HCT116 (cell line): ENCODE measurements around the gene KRTAP2-2. TPM values are rescaled to one million over a fixed set of nuclear protein-coding genes. Genes with fewer than 3 reads are reported as not detected.

Source experiments
- ATAC-seq: fragments of 200-7000 bp; cut with Tn5 transposase; 2 replicates; pipeline ENCODE4 v1.9.1; 2020; ENCODE audit warnings: mild to moderate bottlenecking, moderate library complexity
- BruUV-seq: library from RNA; stranded (reverse); fragments of 400-500 nt; replicated peaks from 2 replicates; lab custom pipeline; 2021; lab: Mats Ljungman, UMichigan
- CTCF ChIA-PET: fragments of 300-600 bp; sonication (Branson Sonifier 250); formaldehyde crosslinking; loops from one replicate; lab custom pipeline; 2021; ENCODE audit warnings: antibody characterized with exemption; lab: Charles Lee
- POLR2A ChIA-PET: fragments of 300-600, 350-600 bp; sonication (Branson Sonifier 250); formaldehyde crosslinking; loops from one replicate; lab custom pipeline; 2021; ENCODE audit warnings: antibody characterized with exemption; lab: Charles Lee
- RAD21 ChIA-PET, 2 experiments: fragments of 300-600 bp; sonication (Branson Sonifier 250); formaldehyde crosslinking; loops; one replicate each; lab custom pipeline; 2023; ENCODE audit warnings: low total read pairs in 2 of 2; ENCODE audit not compliant: uncharacterized antibody in 2 of 2, unreplicated experiment in 2 of 2, low non-redundant PET in 1 of 2; lab: Charles Lee
- DNase-seq: peaks from one replicate; pipeline ENCODE4 v3.0.0-alpha.2; 2010; ENCODE audit warnings: low read depth, low spot score
- H2AFZ ChIP-seq: fragments of 200-600 bp; shearing (Covaris generic), sonication (generic); 2 replicates; pipeline ENCODE4 v1.6.1; 2017; ENCODE audit warnings: low read depth, mixed run types, mixed read lengths, antibody characterized with exemption, low read length; ENCODE audit not compliant: poor library complexity, severe bottlenecking
- H3K27ac ChIP-seq: 2 replicates; pipeline ENCODE4 v1.5.1; 2012; ENCODE audit warnings: low read depth, low read length
- H3K27me3 ChIP-seq: fragments of 200-600 bp; sonication (generic); 2 replicates; pipeline ENCODE4 v1.6.1; 2016; ENCODE audit warnings: mixed run types, low read length, mixed read lengths; ENCODE audit not compliant: insufficient read depth
- H3K36me3 ChIP-seq, 2 experiments: fragments of 200-500 bp in 1 of 2; fragments of 200-600 bp in 1 of 2; sonication (Bioruptor generic) in 1 of 2; sonication (generic) in 1 of 2; 2 replicates each; pipeline versions ENCODE4 v1.5.1 to v1.6.1; 2014 to 2016; ENCODE audit warnings: low read length in 2 of 2, inconsistent platforms in 1 of 2, mixed read lengths in 1 of 2, mixed run types in 1 of 2; ENCODE audit not compliant: insufficient read depth in 2 of 2, control insufficient read depth in 1 of 2
- H3K4me1 ChIP-seq, 2 experiments: fragments of 200-600 bp in 1 of 2; sonication (generic) in 1 of 2; 2 replicates each; pipeline versions ENCODE4 v1.5.1 to v1.6.1; 2012 to 2017; ENCODE audit warnings: low read length in 2 of 2, inconsistent platforms in 1 of 2, mild to moderate bottlenecking in 1 of 2, mixed read lengths in 1 of 2, mixed run types in 1 of 2, moderate library complexity in 1 of 2; ENCODE audit not compliant: insufficient read depth in 2 of 2, control insufficient read depth in 1 of 2
- H3K4me2 ChIP-seq: fragments of 200-600 bp; sonication (generic); 2 replicates; pipeline ENCODE4 v1.6.1; 2017; ENCODE audit warnings: mixed run types, low read length, mixed read lengths
- H3K4me3 ChIP-seq, 2 experiments: fragments of 200-600 bp in 1 of 2; sonication (generic) in 1 of 2; replicated peaks in 1 of 2; 2 replicates each; pipeline ENCODE4 v1.5.1; 2011 to 2016; ENCODE audit warnings: low read length in 2 of 2, control low read depth in 1 of 2, low read depth in 1 of 2, mild to moderate bottlenecking in 1 of 2, mixed read lengths in 1 of 2, mixed run types in 1 of 2
- H3K79me2 ChIP-seq: fragments of 200-600 bp; sonication (generic); 2 replicates; pipeline ENCODE4 v1.6.1; 2017; ENCODE audit warnings: mild to moderate bottlenecking, mixed run types, low read length, moderate library complexity, mixed read lengths; ENCODE audit not compliant: insufficient read depth
- H3K9ac ChIP-seq: fragments of 200-600 bp; sonication (generic); 2 replicates; pipeline ENCODE4 v1.6.1; 2016; ENCODE audit warnings: low read length, mixed read lengths
- H3K9me2 ChIP-seq: fragments of 200-600 bp; sonication (generic), shearing (Covaris generic); 2 replicates; pipeline ENCODE4 v1.6.1; 2017; ENCODE audit warnings: mixed run types, mild to moderate bottlenecking, moderate library complexity; ENCODE audit not compliant: insufficient read depth
- H3K9me3 ChIP-seq, 2 experiments: fragments of 200-500 bp in 1 of 2; fragments of 200-600 bp in 1 of 2; sonication (Bioruptor generic) in 1 of 2; sonication (generic) in 1 of 2; 2 replicates each; pipeline ENCODE4 v1.6.1; 2014 to 2017; ENCODE audit warnings: low read length in 2 of 2, mixed read lengths in 2 of 2, inconsistent platforms in 1 of 2, low read depth in 1 of 2, mild to moderate bottlenecking in 1 of 2, mixed run types in 1 of 2, moderate library complexity in 1 of 2; ENCODE audit not compliant: control insufficient read depth in 1 of 2, insufficient read depth in 1 of 2
- H4K20me1 ChIP-seq: fragments of 200-600 bp; sonication (generic), shearing (Covaris generic); 2 replicates; pipeline ENCODE4 v1.6.1; 2017; ENCODE audit warnings: mixed run types, mild to moderate bottlenecking, moderate library complexity; ENCODE audit not compliant: insufficient read depth
- CEBPB ChIP-seq: IDR thresholded peaks from 2 replicates; pipeline ENCODE4 v1.6.1; 2012; ENCODE audit warnings: low read depth
- FOSL1 ChIP-seq: IDR thresholded peaks from 2 replicates; pipeline ENCODE4 v1.6.1; 2012; ENCODE audit warnings: low read depth
- JUND ChIP-seq: IDR thresholded peaks from 2 replicates; pipeline ENCODE4 v1.6.1; 2012
- REST ChIP-seq: IDR thresholded peaks from 2 replicates; pipeline ENCODE4 v1.6.1; 2012; ENCODE audit warnings: low read depth
- SP1 ChIP-seq: IDR thresholded peaks from 2 replicates; pipeline ENCODE4 v1.6.1; 2012; ENCODE audit warnings: low read depth
- SRF ChIP-seq: IDR thresholded peaks from 2 replicates; pipeline ENCODE4 v1.6.1; 2012; ENCODE audit warnings: low read depth
- YY1 ChIP-seq: IDR thresholded peaks from 2 replicates; pipeline ENCODE4 v1.6.1; 2011; ENCODE audit warnings: low read length, low read depth, moderate library complexity, mild to moderate bottlenecking; ENCODE audit not compliant: insufficient replicate concordance; ENCODE audit errors: extremely low read depth
- ZBTB33 ChIP-seq: IDR thresholded peaks from 2 replicates; pipeline ENCODE4 v1.6.1; 2011; ENCODE audit warnings: mild to moderate bottlenecking, low read length, moderate library complexity; ENCODE audit not compliant: insufficient replicate concordance; ENCODE audit errors: extremely low read depth
- intact Hi-C: fragments of 100-400 bp; cut with micrococcal nuclease; formaldehyde crosslinking; loops from 2 replicates; pipeline ENCODE4 v1.10.0; 2022
- total RNA-seq: library from RNA; stranded (reverse); gene quantifications from one replicate; pipeline ENCODE4 v1.2.1, GENCODE V29; 2021; ENCODE audit not compliant: unreplicated experiment

The KRTAP2-2 gene
- total RNA-seq, 1 experiment from 2014 or later = 1.2 TPM

GRCh38 chr17:41073676-41074075 lies 18.6 kb upstream of the KRTAP2-2 start:
- no peak overlapping the region for H3K27ac ChIP-seq
- ChIA-PET POLR2A (no interaction called here), RAD21 (no interaction called here), CTCF (no interaction called here)
- no peak for TF ChIP-seq CEBPB
- no peak for TF ChIP-seq JUND
- no peak for TF ChIP-seq REST
- no peak for TF ChIP-seq SRF
- TF ChIP-seq ZBTB33 = no peak
- no peak for TF ChIP-seq SP1
- TF ChIP-seq YY1 = no peak
- no peak for TF ChIP-seq FOSL1
- H3K79me2 ChIP-seq = peaks cover 57% of the 10 kb centered on the region
- no peaks in the 10 kb centered on the region for H3K9me2 ChIP-seq
- intact Hi-C loops = no loop called here
- H4K20me1 ChIP-seq = no peaks in the 10 kb centered on the region
- H3K9me3 ChIP-seq = no peaks in the 10 kb centered on the region
- H3K36me3 ChIP-seq = peaks cover 0 to 84% of the 10 kb centered on the region in 2 experiments; a peak in 2 of 4 replicates
- H3K27me3 ChIP-seq = no peaks in the 10 kb centered on the region
- DNase-seq = no peak
- H3K4me2 ChIP-seq = no peak overlapping the region
- BruUV-seq = no TSS peak
- no peak overlapping the region for H2AFZ ChIP-seq
- H3K4me3 ChIP-seq = no peak overlapping the region
- H3K9ac ChIP-seq = no peak overlapping the region
- no peak for ATAC-seq
- peaks cover 0 to 51% of the 10 kb centered on the region in 2 experiments; a peak in 2 of 4 replicates for H3K4me1 ChIP-seq
